HG03565 (cell line): ENCODE data around the gene TMEM132C.

Experiments
- ATAC-seq: cut with Tn5 transposase; IDR thresholded peaks from one replicate; pipeline ENCODE4 v1.9.1; 2021; ENCODE audit warnings: mild to moderate bottlenecking, moderate library complexity; ENCODE audit not compliant: unreplicated experiment

Gene TMEM132C

DNA sequence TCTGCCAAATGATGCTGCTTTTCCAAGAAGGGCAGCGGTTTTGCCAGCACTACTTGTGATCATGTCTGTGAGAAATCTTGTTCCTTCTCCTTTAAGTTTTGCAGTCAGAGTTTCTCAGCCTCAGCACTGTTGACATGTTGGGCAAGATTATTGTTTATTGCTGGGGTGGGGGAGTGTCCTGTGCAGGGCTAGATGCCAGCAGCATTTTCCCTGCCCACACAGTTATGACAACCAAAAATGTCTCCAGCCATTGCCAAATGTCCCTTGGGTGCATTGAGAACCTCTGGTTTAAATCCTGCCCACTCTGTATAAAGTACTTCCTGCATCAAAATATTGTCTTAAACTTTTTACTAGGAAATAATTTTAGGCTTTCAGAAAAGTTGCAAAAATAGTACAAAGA lies 20.0 kb downstream of the TMEM132C start:
- ATAC-seq, result no peak

DNA sequence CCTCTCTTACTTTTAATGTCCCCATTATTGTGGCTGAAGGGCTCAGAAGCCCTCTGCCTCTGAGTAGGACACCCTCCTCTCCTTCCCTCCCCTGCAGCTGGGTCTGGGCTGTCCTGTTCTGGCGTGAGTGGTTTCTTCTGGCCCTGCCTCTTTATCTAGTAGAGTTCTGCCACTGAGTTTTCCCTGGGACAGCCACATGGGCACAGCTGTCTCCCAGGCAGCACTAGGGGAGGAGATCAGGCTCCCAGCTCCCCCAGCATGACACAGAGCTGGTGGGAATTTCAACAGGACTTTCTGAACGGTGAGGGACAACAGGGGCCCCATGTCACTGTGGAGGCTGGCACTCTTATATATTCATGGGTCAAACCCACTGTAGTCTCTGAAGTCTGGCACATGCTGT lies 21.4 kb downstream of the TMEM132C start:
- no peak for ATAC-seq

DNA sequence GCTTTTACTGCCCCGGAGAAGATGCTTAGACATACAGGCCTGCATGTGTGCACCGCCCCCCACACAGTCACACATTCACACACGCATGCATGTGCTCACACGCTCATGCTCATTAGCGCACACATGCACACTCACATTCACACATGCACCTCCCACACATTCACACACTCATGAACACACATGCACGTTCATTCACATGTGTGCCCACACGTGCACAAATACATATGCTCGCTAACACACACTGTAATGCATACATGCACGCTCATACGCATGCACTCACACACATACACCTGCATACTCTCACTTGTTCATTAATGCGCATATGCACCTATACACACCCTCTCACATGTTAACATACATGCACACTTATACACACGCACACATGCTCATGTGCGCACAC lies 21.9 kb downstream of the TMEM132C start:
- ATAC-seq, result no peak

DNA sequence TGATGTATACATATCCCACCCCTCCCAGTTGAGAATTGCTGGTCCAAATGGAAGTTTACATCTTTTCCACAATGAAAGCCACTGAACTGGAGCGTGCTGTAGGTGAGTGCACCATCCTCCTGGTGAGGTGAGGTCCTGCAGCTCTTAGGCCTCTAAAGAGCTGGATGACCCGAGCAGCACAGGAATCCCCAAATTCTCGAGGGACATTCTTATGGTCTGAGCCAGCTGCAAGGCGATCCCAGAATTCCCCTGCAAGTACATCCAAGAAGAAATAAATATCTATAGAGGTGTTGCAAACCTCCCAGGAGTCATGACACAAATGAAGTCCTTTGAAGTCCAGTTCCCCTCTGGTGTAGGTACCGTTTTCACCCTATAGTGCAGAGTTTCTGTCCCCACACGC lies 24.0 kb downstream of the TMEM132C start:
- ATAC-seq, result no peak

DNA sequence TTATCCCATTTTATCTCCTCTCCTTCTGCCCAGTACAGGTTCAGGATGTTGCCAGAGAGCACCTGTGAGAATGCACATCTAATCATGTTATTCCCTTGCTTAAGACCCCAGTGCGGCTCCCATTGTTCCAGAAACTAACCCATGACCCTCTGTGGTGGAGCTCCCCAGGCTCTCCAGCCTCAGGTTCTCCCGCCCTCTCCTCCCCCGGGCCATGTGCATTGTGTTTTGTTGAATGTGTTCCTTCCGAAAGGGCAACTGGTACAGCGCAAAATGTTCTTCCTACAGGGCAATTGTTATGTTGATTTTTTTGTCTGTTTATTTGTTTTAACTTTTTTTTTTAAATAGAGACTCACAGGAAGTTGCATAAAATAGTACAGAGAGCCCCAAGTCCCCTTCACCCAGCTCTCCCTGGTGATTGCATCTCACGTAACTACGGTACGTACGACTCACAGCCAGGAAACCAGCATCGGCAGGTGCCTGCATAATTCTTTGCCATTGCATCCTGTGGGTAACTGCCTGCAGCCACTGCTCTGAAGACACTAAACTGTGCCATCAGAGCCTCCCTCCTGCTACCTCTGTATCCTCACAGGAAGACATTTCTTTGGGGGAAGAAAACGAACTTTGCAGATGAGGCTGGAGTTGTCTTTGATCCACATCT lies 31.2 kb downstream of the TMEM132C start:
- no peak for ATAC-seq

DNA sequence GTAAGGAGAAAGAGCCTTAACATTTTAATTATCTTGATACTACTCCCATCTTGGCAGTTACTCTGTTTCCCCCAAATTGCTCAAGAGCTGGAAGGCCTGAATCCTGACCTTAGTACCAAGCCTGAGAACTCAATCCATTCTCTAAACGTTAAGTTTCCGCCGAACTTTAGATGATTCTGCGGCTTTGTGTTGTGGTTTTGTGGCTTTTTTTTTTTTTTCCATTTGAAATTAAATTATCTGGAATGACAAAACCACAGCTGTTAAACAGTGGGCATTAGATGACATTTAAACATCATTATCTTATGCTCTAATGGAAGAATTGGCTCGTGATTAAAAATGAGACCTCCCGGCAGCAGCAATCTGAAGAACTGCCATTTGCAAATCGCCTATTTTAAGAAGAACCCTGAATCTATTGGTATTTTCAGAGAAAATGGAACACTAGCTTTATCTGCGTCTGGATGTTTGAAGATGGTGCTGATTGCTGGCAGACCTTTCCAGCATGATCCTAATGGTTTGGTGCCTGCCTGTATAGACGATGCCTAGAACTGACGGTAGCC lies 38.4 kb downstream of the TMEM132C start:
- no peak for ATAC-seq

DNA sequence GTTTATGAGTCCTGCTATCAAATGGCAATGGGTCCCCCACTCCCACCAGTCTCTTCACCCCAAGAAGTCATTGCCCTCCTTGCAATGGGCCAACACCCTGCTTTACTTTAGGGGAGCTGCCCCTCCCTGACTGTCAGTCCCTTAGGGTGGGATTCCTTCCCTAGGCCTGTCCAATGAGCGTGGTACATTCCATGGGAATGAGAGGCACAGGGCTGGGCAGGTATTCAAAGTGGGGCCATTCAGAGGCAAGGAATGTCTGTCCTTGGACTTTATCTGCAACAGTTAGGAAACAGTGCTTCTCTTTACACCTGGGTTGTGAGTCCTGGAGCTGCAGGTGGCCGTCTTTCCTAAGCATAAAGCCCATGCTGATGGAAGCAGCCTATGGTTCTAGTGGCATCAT lies 40.8 kb downstream of the TMEM132C start:
- ATAC-seq, result no peak

DNA sequence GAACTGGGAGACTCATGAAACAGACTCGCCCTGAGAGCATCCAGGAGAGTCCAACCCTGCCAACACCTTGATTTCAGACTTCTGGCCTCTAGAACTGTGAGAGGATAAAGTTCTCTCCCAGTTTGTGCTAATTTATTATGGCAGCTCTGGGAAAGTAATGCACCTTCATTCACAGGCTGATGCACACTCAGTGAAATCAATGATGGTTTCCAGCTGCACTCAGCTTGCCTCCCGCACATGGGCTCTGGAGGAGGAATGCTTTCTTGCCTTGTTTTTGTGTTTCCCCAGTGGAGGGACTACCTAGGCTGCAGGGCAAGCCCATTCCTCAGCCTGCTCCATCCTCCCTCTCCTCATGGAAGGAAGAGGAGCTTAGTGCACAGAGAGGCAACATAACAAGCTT lies 45.7 kb downstream of the TMEM132C start:
- no peak for ATAC-seq

DNA sequence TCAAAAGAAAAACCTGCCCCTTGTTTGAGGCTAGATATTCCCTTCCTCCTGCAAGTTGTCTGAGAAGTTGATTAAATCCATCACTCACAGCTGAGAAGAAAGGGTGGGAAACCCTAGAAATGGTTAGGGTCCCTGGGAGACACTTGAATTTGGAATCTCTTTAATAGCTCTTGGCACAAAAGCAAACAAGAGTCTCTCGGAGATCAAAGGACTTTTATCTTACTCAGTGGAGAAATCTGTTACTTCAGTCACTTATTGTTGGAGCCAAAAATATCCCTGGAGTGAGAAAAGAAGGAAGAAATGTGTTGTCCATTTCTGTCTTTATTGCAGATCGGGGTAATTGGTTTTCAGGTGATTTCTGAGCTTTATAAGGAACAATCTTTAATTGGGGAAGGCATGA lies 47.0 kb downstream of the TMEM132C start:
- ATAC-seq, result no peak

DNA sequence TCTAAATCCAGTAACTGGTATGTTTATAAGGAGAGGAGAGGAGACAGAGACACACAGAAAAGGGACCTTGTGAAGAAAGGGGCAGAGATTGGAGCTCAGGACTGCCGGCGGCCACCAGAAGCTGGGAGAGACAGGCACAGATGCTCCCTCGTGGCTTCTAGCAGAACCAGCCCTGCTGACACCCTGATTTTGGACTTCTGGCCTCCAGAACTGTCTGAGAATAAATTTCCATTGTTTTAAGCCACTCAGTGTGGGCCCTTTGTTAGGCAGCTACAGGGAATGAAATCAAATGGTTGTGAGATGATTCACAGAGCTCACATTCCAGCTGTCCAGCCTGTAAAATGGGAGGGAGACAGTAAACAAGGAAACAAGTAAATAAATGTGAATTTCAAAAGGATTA lies 47.6 kb downstream of the TMEM132C start:
- no peak for ATAC-seq

DNA sequence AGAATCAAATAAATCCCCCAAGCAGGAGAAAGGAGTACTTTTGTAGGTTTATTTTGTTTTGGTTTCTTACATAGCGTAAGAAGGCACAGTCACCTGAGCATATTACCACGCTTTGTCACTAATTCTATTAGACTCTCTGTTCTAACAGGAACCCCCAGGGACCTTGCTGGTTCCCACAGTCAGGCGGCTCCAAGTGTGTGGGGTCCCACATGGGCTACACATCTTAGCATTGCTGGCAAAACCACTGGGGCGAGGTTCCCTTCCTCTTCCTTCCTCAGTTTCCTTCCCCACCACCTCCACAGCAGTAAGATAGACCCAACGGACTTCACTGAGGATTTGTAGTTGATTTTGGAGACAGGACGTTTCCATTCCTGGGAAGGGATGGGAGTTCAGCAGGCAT lies 49.1 kb downstream of the TMEM132C start:
- ATAC-seq, result no peak

DNA sequence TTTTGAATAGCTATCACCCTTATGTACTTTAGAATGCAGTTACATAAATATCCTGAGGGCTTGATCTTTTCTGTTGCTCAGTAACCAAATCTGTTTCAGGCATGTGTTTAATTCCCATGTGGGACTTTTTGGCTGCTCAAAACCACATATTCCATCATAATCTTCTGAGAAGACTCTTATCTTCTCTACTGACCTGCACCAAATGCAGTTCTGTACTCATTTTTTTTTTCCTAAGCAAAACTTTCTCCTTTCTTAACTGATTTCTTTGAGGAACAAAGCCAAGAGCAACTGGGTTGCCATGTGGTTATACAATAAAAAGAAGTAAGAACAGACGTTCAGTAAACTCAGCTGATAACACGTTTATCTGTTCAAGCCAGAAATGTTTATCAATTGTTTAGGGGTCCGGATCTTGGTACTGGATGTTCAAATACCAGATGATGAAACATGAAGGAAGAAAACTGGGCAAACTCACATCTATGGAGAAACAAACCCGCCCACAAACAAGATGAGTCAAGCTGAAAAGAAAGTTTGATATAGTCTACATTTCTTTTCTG lies 50.1 kb downstream of the TMEM132C start:
- ATAC-seq, result no peak

DNA sequence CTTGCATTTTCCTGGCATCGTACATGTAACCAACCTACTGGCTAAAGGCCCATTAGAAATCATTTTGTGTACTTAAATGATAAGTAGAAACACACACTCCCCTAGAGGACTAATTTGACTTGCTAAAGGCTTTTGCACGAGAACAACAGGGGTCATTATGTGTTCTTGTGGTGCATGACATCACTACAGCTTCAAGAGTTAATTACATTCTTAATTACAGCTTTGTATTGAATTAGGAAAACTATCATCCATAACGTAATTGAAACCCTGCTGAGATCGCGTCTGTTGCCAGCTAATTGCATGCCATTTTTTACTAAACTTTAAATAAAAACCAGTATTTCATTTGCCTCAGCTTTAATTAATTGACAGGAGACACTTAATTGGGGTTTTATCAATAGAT lies 51.4 kb downstream of the TMEM132C start:
- no peak for ATAC-seq

DNA sequence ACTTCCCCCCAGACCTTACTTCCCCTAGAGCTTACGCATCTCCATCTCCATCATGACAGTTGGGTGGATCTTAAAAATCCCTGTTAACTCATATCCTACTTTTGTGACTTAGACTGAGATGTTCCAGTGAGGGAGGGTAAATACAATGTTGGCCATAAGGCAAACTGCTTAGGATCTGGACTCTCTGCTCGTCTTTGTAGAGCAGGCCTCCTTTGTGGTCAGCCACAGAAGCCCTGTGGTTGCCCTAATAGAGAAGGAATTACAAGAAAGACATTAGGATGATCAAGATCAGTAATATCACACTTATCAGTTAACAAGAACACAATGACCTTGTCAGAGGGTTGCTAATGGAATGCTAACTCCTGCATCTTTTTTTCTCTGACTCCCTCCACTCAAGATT lies 52.0 kb downstream of the TMEM132C start:
- no peak for ATAC-seq

DNA sequence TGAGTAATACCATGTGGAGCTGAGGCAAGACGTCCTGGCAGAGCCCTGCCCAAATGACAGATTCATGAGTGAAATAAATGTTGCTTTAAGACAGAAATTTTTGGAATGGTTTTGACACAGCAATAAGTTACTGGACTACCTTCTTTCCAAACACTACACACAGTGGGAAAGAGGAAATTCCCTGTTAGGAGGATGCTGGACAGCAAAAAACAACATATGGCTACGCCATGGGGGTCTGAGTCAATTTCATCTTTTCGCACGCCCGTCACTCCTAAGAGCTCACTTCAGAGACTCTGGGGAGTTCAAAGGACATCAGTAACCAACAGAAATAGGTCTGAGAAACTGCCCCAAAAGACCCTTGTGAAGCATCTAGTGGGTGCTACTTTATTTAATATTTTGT lies 55.4 kb downstream of the TMEM132C start:
- no peak for ATAC-seq

DNA sequence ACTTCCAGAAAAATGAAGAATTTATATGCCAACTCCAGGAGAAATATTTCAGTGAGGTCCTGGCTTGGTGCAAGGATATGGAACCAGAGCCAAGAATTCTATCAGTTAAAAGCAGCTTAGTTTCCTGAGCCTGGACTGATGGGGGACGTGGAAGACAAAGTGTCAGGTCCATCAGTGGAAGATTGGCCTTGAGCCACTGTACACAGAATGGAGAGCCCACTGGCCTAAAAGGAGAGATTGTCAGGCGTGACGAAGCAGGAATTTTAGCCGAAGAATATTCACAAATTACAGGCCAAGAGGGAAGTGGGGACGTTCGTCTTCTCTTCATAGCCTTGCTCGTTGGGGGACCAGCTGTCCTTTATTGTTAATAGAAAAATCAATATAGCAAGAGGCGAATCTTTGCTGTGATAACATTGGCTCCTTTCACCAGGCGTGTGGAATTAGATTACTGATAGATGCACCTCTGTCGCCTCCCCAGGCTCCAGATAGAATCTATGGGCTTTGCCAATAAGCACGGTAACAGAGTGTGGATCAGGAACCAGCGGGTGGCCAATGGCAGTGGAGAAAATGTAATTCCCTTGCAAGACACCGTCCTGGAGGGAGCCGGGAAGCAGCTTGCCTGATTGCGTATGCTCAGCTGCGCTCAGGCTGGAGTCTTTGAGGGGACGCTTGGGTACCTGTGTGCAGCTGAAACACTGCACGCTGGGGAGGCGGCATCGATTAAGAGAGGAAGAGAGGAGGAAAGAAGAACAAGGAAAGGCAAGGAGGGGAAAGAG lies 56.4 kb downstream of the TMEM132C start:
- ATAC-seq, result no peak

DNA sequence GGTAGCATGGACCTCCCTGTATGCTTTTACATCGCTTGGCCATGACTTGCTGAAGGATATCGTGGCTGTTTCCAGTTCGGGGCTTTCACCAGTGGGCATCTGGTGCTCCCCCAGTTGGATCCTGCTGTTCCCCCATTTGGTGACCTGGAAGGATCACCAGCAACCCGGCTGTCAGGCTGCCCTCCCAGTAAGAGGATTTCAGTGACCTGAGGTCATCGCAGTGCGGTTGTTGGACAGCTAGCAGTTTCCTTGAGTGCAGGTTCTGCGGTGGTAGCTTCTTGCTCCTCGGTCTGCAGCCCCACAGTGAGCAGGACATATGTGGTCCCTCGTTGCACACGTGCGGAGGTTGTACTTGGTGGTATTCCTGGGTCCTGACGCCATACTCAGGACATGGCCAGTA lies 58.7 kb downstream of the TMEM132C start:
- ATAC-seq, result no peak

DNA sequence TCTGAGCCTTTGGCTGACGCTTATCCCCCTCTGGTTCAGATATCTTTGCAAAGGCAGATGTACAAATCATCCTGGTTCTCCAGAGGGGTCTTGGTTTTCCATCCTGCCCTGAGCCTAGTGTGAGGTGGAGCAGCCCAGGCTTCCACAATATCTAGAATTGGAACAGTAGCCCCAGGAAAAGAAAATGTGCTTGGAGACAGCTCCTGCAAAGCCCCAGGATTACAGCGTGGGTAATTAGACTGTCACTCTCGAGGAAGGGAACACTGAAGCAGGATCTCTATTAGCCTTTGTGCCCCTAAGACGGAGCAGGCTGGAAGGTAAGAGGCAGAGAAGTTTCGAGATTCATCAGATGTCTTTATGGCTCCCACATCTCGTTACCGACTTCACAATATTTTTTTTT lies 59.4 kb downstream of the TMEM132C start:
- ATAC-seq, result no peak

DNA sequence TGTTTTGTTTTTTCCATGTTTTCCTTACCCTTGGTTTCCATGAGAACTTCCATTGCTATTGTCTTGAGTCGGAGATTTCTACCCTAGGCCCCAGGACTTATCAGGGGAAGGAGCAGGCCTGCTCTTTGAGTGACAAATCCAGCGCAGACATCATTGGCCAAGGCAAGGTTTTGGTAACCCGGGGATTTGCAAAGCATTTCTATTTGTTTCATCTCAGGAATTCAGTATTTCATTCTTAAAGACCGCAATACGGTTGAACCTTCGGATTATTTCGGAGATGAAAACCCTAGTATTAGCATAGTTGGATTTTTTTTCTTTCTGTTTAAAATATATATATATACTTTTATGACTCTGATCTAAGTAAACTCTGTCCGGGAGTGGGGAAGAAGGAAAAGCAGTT lies 62.0 kb downstream of the TMEM132C start:
- ATAC-seq, result no peak

DNA sequence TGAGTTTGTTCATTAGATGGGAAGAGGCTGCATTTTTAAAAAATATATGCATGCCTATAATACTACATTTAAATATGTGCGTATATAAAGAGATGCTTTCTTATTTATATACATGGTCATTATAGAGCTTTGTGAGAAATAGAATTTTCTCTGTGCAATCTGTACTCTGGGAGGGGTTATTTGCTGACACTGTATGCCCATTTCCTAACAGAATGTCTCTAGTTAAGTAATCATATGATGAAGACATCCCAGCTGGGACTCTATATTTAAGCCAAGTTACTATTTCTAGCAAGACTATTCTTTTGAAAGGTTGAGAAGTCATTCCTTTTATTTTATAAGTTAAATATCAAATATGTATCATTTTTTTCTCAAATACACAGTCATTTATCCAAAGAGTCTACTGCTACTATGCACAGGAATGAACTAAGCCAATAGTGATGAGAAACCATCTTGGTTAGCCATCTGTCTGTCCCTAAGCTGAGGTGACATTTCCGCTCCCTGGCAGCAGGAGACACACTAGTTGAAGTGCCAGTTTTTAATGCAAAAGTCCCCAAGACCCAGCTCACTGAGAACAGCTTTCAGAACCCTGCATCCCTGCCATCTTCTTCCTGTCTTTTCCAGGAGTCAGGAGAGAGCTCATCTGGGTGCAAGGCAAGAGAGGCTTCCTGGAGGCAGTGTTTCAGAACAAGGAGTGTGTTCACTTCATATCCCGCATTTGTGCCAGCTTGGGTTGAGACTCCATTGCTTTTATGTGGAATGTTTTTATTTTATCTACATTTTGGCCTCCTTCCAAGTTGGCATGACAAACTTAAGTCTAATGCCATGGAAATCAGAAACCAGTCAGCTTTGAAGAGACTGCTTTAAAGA lies 69.5 kb downstream of the TMEM132C start:
- no peak for ATAC-seq

DNA sequence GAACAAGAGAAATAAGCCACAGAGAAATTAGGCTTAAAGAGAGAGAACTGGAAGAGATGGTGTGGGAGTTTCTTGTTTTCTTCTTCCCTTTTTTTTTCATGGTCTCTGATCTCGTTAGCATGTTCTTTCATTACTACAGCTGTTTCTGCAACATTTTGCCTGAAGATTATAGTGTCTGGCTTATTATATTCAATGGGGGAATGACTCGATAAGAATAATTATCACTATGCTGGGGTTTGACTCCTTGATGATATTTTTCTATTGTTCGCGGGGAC lies 70.0 kb downstream of the TMEM132C start:
- ATAC-seq, result no peak
